Transverse colon (tissue), 4 donors: ENCODE measurements around the gene KRT14. TPM values are rescaled to one million over a fixed set of nuclear protein-coding genes. Genes with fewer than 3 reads are reported as not detected.
"Not testable (repeated sequence)": the region's sequence is repeated elsewhere in the genome, so short reads cannot be mapped to it uniquely, and the experiment has no call there.

Experiments
- DNase-seq: peaks from one replicate; pipeline ENCODE4 v3.0.0-alpha.2; 2019
- H3K27ac ChIP-seq, 4 donors: fragments of 200-600 bp; sonication (generic); 2 replicates each; pipeline ENCODE4 v1.5.1; 2016 to 2018; ENCODE audit warnings: inconsistent platforms in 4 of 4
- H3K27me3 ChIP-seq: fragments of 200-600 bp; sonication (generic); 2 replicates; pipeline ENCODE4 v1.5.1; 2017; ENCODE audit warnings: inconsistent platforms
- H3K36me3 ChIP-seq, 4 donors: fragments of 200-600 bp; sonication (generic); 2 replicates each; pipeline ENCODE4 v1.5.1; 2017 to 2019; ENCODE audit warnings: inconsistent platforms in 4 of 4
- H3K4me1 ChIP-seq, 4 donors: fragments of 200-600 bp; sonication (generic); 2 replicates each; pipeline ENCODE4 v1.5.1; 2017 to 2020; ENCODE audit warnings: inconsistent platforms in 4 of 4
- H3K4me3 ChIP-seq, 4 donors: fragments of 200-600 bp; sonication (generic); 1 replicate in 1 of 4; 2 replicates in 3 of 4; pipeline versions ENCODE4 v1.5.1 to v1.6.1; 2017 to 2019; ENCODE audit warnings: inconsistent platforms in 4 of 4
- H3K9me3 ChIP-seq, 2 donors: fragments of 200-600 bp; sonication (generic); 2 replicates each; pipeline ENCODE4 v1.5.1; 2017 to 2019; ENCODE audit warnings: inconsistent platforms in 2 of 2
- CTCF ChIP-seq, 5 experiments: fragments of 200-600 bp in 3 of 5; fragments of 450-650 bp in 2 of 5; sonication (generic) in 3 of 5; IDR thresholded peaks; 1 replicate in 2 of 5; 2 replicates in 3 of 5; pipeline ENCODE4 v1.5.1; 2016 to 2017; ENCODE audit warnings: antibody characterized with exemption in 5 of 5, inconsistent platforms in 3 of 5, mild to moderate bottlenecking in 2 of 5, moderate library complexity in 1 of 5
- EP300 ChIP-seq: sonication (generic); formaldehyde crosslinking; IDR thresholded peaks from one replicate; pipeline ENCODE4 v1.6.1; 2017; ENCODE audit warnings: antibody characterized with exemption, low read depth
- POLR2A ChIP-seq: fragments of 450-650 bp; IDR thresholded peaks from one replicate; pipeline ENCODE4 v1.6.1; 2016; ENCODE audit warnings: antibody characterized with exemption, mild to moderate bottlenecking, moderate library complexity
- POLR2AphosphoS5 ChIP-seq, 3 donors: sonication (generic); formaldehyde crosslinking; IDR thresholded peaks; one replicate each; pipeline ENCODE4 v1.6.1; 2016; ENCODE audit warnings: antibody characterized with exemption in 3 of 3
- WGBS, 2 donors: methylation state at CpG; one replicate each; pipeline ENCODE4 v1.1.5; 2018; ENCODE audit warnings: low coverage in 1 of 2; 5-methylcytosine and 5-hydroxymethylcytosine counted together
- in situ Hi-C, 4 donors: fragments of 200-750 bp; cut with MboI; loops; one replicate each; pipeline versions ENCODE4 v1.15.0 to v1.15.1; 2017; ENCODE audit warnings: low sequenced_read_pairs in 3 of 4, low pct_ligation_motif_present in 1 of 4, low pct_unique_long_range_greater_than_20kb in 1 of 4
- intact Hi-C: fragments of 100-400 bp; cut with DNase I; formaldehyde crosslinking; loops from one replicate; pipeline ENCODE4 v1.15.1; 2023; ENCODE audit warnings: low total_unique reads
- total RNA-seq, 4 donors: library from RNA; depleted of rRNA; stranded (reverse); fragments of >200 nt; gene quantifications; one replicate each; pipeline ENCODE4 v1.1.0, GENCODE V29; 2016

Gene KRT14
- total RNA-seq, 4 donors from 2014 or later = 0.32 to 0.68 TPM; not detected in 2

GRCh38 chr17:41620583-41621434, 34.1 kb upstream of the KRT14 start:
- WGBS, 2 donors = 75 to 100% methylated on average over 5 to 20 of the region's 21 CpGs
- peaks cover 9% of the 10 kb centered on the region for H3K27me3 ChIP-seq
- H3K9me3 ChIP-seq = no peaks in the 10 kb centered on the region
- no peaks in the 10 kb centered on the region for H3K36me3 ChIP-seq
- no peak for TF ChIP-seq POLR2A
- no peak for TF ChIP-seq CTCF (IDR thresholded peaks at IDR 0.05)
- TF ChIP-seq EP300 = no peak
- no peak for TF ChIP-seq POLR2AphosphoS5 (IDR thresholded peaks at IDR 0.05)
- no peak overlapping the region for H3K4me3 ChIP-seq
- no peak overlapping the region for H3K27ac ChIP-seq
- intact Hi-C loops (no loop called here), in situ Hi-C loops (no loop called here)
- no peaks in the 10 kb centered on the region for H3K4me1 ChIP-seq
- DNase-seq = no peak

GRCh38 chr17:41619927-41620582, 33.4 kb upstream of the KRT14 start:
- H3K4me3 ChIP-seq, H3K9me3 ChIP-seq, H3K27ac ChIP-seq, H3K4me1 ChIP-seq, in situ Hi-C loops, intact Hi-C loops, DNase-seq, H3K27me3 ChIP-seq, H3K36me3 ChIP-seq: not testable (repeated sequence)
- 72% methylated on average over 6 of the region's 6 CpGs; no CpG with 5 or more reads in 1 of the 2 donors for WGBS, 2 donors

GRCh38 chr17:41619036-41619926, 32.6 kb upstream of the KRT14 start:
- Histone ChIP-seq H3K9me3 (no peaks in the 10 kb centered on the region), H3K4me3 (no peak overlapping the region), H3K4me1 (no peaks in the 10 kb centered on the region), H3K27ac (no peak overlapping the region), H3K36me3 (no peaks in the 10 kb centered on the region), H3K27me3 (peaks cover 4% of the 10 kb centered on the region)
- WGBS, 2 donors = 73 to 83% methylated on average over 2 to 20 of the region's 20 CpGs
- DNase-seq = no peak
- in situ Hi-C loops (no loop called here), intact Hi-C loops (no loop called here)
- TF ChIP-seq POLR2A (no peak), EP300 (no peak), CTCF (IDR thresholded peaks at IDR 0.05) (no peak), POLR2AphosphoS5 (IDR thresholded peaks at IDR 0.05) (no peak)

GRCh38 chr17:41618341-41619035, 31.8 kb upstream of the KRT14 start:
- 65% methylated on average over 8 of the region's 13 CpGs; no CpG with 5 or more reads in 1 of the 2 donors for WGBS, 2 donors
- Histone ChIP-seq H3K4me3 (no peak overlapping the region), H3K27me3 (peaks cover 4% of the 10 kb centered on the region), H3K36me3 (no peaks in the 10 kb centered on the region), H3K4me1 (no peaks in the 10 kb centered on the region), H3K9me3 (no peaks in the 10 kb centered on the region), H3K27ac (no peak overlapping the region)
- no peak for DNase-seq
- intact Hi-C loops = no loop called here
- in situ Hi-C loops = no loop called here
- TF ChIP-seq POLR2A = no peak
- no peak for TF ChIP-seq POLR2AphosphoS5 (IDR thresholded peaks at IDR 0.05)
- no peak for TF ChIP-seq CTCF (IDR thresholded peaks at IDR 0.05)
- no peak for TF ChIP-seq EP300
